Measurements from ENCODE around the gene VAC14.

VAC14 gene

GRCh38 chr16:70692873-70693671 lies 107.9 kb downstream of the VAC14 start:
- no peak for DNase-seq (ENCODE audit: low read depth in 2 of 2)

- DNase-seq (ENCODE audit: low read depth in 2 of 2), result no peak
Observed at GRCh38 chr16:70692130-70692872, 108.7 kb downstream of the VAC14 start.

- DNase-seq (ENCODE audit: low read depth in 2 of 2), result no peak
Observed at GRCh38 chr16:70691223-70692129, 109.5 kb downstream of the VAC14 start.

GRCh38 chr16:70689970-70690891 lies 110.7 kb downstream of the VAC14 start:
- DNase-seq (ENCODE audit: low read depth in 2 of 2), result no peak

GRCh38 chr16:70689035-70689969 lies 111.7 kb downstream of the VAC14 start:
- DNase-seq (ENCODE audit: low read depth in 2 of 2), result no peak

GRCh38 chr16:70688246-70688742 lies 112.7 kb downstream of the VAC14 start:
- no peak for DNase-seq (ENCODE audit: low read depth in 2 of 2)

GRCh38 chr16:70687671-70688245 lies 113.2 kb downstream of the VAC14 start:
- no peak for DNase-seq (ENCODE audit: low read depth in 2 of 2)

GRCh38 chr16:70687102-70687511 lies 113.9 kb downstream of the VAC14 start:
- DNase-seq (ENCODE audit: low read depth in 2 of 2), result no peak

GRCh38 chr16:70686376-70687101 lies 114.4 kb downstream of the VAC14 start:
- DNase-seq (ENCODE audit: low read depth in 2 of 2), result no peak

GRCh38 chr16:70685938-70686375 lies 115.0 kb downstream of the VAC14 start, which contains the start of gene MTSS2:
Gene MTSS2, minus strand, starts transcription at chr16:70686053. Its CDS starts 262 bp downstream, at chr16:70685791.
- no peak for DNase-seq (ENCODE audit: low read depth in 2 of 2)

GRCh38 chr16:70685061-70685937 lies 115.7 kb downstream of the VAC14 start:
- no peak for DNase-seq (ENCODE audit: low read depth in 2 of 2)

- no peak for DNase-seq (ENCODE audit: low read depth in 2 of 2)
Observed at GRCh38 chr16:70684146-70685060, 116.6 kb downstream of the VAC14 start.

- no peak for DNase-seq (ENCODE audit: low read depth in 2 of 2)
Observed at GRCh38 chr16:70683146-70683944, 117.6 kb downstream of the VAC14 start.

GRCh38 chr16:70682239-70683145 lies 118.5 kb downstream of the VAC14 start:
- no peak for DNase-seq (ENCODE audit: low read depth in 2 of 2)

All from stimulated activated CD4-positive, alpha-beta T cell treated with anti-CD3 and anti-CD28 coated beads, Interleukin-1b, Interleukin-23, amount 100 ng/mL, for 4 hours (primary cell).